Smooth muscle cell (in vitro differentiated cells): ENCODE data around the gene FSHR. TPM values are rescaled to one million over a fixed set of nuclear protein-coding genes. Genes with fewer than 3 reads are reported as not detected.

Source experiments
- DNase-seq: peaks from one replicate; lab custom pipeline; 2025; ENCODE audit not compliant: unreplicated experiment; lab: John Stamatoyannopoulos, UW
- H2AFZ ChIP-seq: fragments of 200-600 bp; sonication (generic); 2 replicates; pipeline ENCODE4 v1.6.0; 2016; ENCODE audit warnings: antibody characterized with exemption, low read depth, mild to moderate bottlenecking
- H3F3A ChIP-seq: fragments of 200-600 bp; sonication (generic); 2 replicates; pipeline ENCODE4 v1.6.0; 2017; ENCODE audit warnings: antibody characterized with exemption, low read depth
- H3K27ac ChIP-seq: fragments of 200-600 bp; sonication (generic); 2 replicates; pipeline ENCODE4 v1.5.1; 2016; ENCODE audit warnings: low read depth, mild to moderate bottlenecking
- H3K27me3 ChIP-seq: fragments of 200-600 bp; sonication (generic); 2 replicates; pipeline ENCODE4 v1.6.1; 2016; ENCODE audit warnings: low read depth, mild to moderate bottlenecking
- H3K36me3 ChIP-seq: fragments of 200-600 bp; sonication (generic); 2 replicates; pipeline ENCODE4 v1.5.1; 2016; ENCODE audit warnings: low read depth
- H3K4me1 ChIP-seq: fragments of 200-600 bp; sonication (generic); 2 replicates; pipeline ENCODE4 v1.5.1; 2016; ENCODE audit warnings: low read depth
- H3K4me2 ChIP-seq: fragments of 200-600 bp; sonication (generic); 2 replicates; pipeline ENCODE4 v1.6.0; 2016; ENCODE audit warnings: mild to moderate bottlenecking
- H3K4me3 ChIP-seq: fragments of 200-600 bp; sonication (generic); 2 replicates; pipeline ENCODE4 v1.5.1; 2016; ENCODE audit warnings: mild to moderate bottlenecking
- H3K79me2 ChIP-seq: fragments of 200-600 bp; sonication (generic); 2 replicates; pipeline ENCODE4 v1.6.0; 2016; ENCODE audit warnings: low read depth, mild to moderate bottlenecking
- H3K9ac ChIP-seq: fragments of 200-600 bp; sonication (generic); 2 replicates; pipeline ENCODE4 v1.6.0; 2016; ENCODE audit warnings: low read depth
- H3K9me3 ChIP-seq: fragments of 200-600 bp; sonication (generic); replicated peaks from 2 replicates; pipeline ENCODE4 v1.5.1; 2016; ENCODE audit warnings: low read depth
- H4K20me1 ChIP-seq: fragments of 200-600 bp; sonication (generic); 2 replicates; pipeline ENCODE4 v1.6.0; 2016; ENCODE audit warnings: low read depth
- WGBS: methylation state at CpG from one replicate; pipeline ENCODE4 v1.1.7; 2016; ENCODE audit warnings: low lambda C conversion rate; 5-methylcytosine and 5-hydroxymethylcytosine counted together
- polyA plus RNA-seq: library from polyadenylated mRNA; unstranded; fragments of >200 nt; fragmentation: Nextera tagmentation; extraction: Ambion mirVana; gene quantifications from 2 replicates; pipeline ENCODE4 v1.2.1, GENCODE V29; 2016
- total RNA-seq: library from RNA; depleted of rRNA; stranded (reverse); fragments of >200 nt; gene quantifications from 2 replicates; pipeline ENCODE4 v1.2.3, GENCODE V29; 2014
- TF ChIP-seq, protein P1 (sequence below): fragments of 200-600 bp; sonication (generic); IDR thresholded peaks from 2 replicates; pipeline ENCODE4 v1.5.1; 2017; ENCODE audit warnings: borderline replicate concordance, mild to moderate bottlenecking, antibody characterized with exemption; ENCODE audit not compliant: insufficient read depth, poor library complexity, severe bottlenecking

Gene FSHR
- total and polyA plus RNA-seq, 2 experiments from 2014 or later, result not detected

DNA sequence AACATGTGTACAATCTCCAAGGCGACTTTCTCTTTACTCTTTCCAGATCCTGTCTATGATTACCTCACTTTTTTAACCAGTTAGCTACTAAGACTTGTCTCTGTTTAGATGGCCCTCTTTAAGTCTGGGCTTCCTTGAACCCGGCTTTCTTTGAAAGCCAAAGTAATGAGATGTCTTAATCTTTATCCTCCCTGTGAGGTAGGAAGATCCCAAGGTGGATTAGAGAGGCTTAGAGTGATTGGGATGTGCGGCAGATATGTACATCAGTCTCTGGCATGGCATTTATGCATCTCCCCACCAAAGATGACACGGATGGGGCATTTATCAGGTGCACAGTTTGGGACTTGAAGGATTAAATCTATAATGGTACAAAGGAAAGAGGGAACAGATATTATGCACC lies 186.3 kb downstream of the FSHR start:
- WGBS, result 67% methylated on average over 4 of the region's 4 CpGs

DNA sequence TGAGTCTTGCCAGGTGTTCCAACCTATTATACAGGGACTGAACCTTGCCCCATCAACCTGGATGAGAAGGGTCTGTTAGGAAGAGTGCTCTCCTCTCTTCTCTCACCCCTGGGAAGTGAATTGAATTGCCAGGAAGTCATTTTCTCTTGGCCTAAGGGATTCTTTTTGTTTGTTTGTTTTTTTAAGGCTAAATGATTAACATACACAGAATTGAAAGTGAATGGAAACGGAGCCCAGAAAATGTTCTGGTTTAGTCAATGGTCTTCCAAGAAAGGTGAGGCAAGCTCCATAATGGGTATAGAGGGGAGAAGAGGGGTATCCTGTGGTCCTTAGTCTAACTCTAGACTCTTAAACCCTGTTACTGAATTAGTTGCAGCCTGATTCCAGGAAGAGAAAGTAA lies 189.1 kb downstream of the FSHR start:
- Histone ChIP-seq H3K4me1 (peaks cover 8% of the 10 kb centered on the region), H3K9ac (no peak overlapping the region), H3K27me3 (no peaks in the 10 kb centered on the region), H3K36me3 (no peaks in the 10 kb centered on the region), H3K79me2 (no peaks in the 10 kb centered on the region), H3K4me3 (no peak overlapping the region), H4K20me1 (no peaks in the 10 kb centered on the region), H2AFZ (no peak overlapping the region), H3F3A (no peaks in the 10 kb centered on the region), H3K27ac (no peak overlapping the region), H3K4me2 (no peak overlapping the region), H3K9me3 (no peaks in the 10 kb centered on the region)
- DNase-seq, result no peak
- WGBS, result 69% methylated on average over 1 of the region's 1 CpG
- TF ChIP-seq, protein P1, sequence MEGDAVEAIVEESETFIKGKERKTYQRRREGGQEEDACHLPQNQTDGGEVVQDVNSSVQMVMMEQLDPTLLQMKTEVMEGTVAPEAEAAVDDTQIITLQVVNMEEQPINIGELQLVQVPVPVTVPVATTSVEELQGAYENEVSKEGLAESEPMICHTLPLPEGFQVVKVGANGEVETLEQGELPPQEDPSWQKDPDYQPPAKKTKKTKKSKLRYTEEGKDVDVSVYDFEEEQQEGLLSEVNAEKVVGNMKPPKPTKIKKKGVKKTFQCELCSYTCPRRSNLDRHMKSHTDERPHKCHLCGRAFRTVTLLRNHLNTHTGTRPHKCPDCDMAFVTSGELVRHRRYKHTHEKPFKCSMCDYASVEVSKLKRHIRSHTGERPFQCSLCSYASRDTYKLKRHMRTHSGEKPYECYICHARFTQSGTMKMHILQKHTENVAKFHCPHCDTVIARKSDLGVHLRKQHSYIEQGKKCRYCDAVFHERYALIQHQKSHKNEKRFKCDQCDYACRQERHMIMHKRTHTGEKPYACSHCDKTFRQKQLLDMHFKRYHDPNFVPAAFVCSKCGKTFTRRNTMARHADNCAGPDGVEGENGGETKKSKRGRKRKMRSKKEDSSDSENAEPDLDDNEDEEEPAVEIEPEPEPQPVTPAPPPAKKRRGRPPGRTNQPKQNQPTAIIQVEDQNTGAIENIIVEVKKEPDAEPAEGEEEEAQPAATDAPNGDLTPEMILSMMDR, result no peak

More for the DNA sequence above, 186.3 kb downstream of the FSHR start:
- Histone ChIP-seq H4K20me1 (no peaks in the 10 kb centered on the region), H3K79me2 (no peaks in the 10 kb centered on the region), H3K4me2 (no peak overlapping the region), H3K9ac (no peak overlapping the region), H3K36me3 (no peaks in the 10 kb centered on the region), H3K27ac (no peak overlapping the region), H3F3A (no peaks in the 10 kb centered on the region), H3K27me3 (no peaks in the 10 kb centered on the region), H3K9me3 (no peaks in the 10 kb centered on the region), H2AFZ (no peak overlapping the region), H3K4me3 (no peak overlapping the region), H3K4me1 (peaks cover 8% of the 10 kb centered on the region)
- DNase-seq, result no peak
- TF ChIP-seq, protein P1, result no peak

DNA sequence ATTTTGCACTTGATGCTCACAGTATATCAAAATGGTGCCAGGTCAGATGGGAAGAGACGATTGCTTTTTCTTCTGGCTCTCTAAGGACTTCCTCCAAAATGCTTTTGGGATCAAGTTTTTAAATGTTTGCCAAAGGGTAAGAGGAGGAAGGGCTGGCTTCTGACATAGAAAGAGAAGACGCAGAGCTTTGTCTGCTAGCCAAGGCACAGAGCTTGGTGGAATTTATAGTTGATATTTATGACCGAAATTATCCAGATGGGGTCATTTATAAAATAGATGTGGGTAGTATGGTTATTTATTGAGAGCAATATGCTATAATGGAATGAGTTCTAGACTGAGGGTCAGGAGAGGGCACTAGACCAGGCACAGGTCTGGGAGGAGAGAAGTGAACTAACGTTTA lies 193.3 kb downstream of the FSHR start:
- Histone ChIP-seq H2AFZ (no peak overlapping the region), H4K20me1 (no peaks in the 10 kb centered on the region), H3F3A (no peaks in the 10 kb centered on the region), H3K4me3 (no peak overlapping the region), H3K9me3 (no peaks in the 10 kb centered on the region), H3K4me1 (peaks cover 8% of the 10 kb centered on the region), H3K27me3 (no peaks in the 10 kb centered on the region), H3K27ac (no peak overlapping the region), H3K79me2 (no peaks in the 10 kb centered on the region), H3K4me2 (no peak overlapping the region), H3K36me3 (no peaks in the 10 kb centered on the region), H3K9ac (no peak overlapping the region)
- DNase-seq, result no peak
- WGBS, result 89% methylated on average over 4 of the region's 4 CpGs
- TF ChIP-seq, protein P1, result no peak

DNA sequence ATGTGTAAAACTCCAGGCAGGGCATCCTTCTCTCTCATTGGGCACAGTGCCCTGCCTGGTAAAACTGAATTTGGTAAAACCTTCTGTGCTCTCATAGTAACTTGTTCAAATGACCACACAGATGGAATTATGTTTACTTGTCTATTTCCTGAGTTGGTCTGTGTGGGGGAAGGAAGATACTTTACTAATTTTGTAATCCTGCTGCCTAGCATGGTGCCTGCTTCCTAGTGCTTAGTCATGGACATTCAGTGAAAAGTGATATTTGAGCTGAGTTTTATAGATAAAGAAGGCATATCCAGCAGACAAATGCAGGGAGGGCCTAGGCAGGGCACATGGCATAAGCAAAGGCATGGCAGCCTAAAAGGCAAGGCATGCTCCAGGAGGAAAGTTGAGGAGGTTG lies 199.4 kb downstream of the FSHR start:
- H3K4me1 ChIP-seq, result no peaks in the 10 kb centered on the region
- no peak overlapping the region for H3K4me2 ChIP-seq
- H3K79me2 ChIP-seq, result no peaks in the 10 kb centered on the region
- DNase-seq, result no peak
- H3K27me3 ChIP-seq, result no peaks in the 10 kb centered on the region
- no peak overlapping the region for H3K4me3 ChIP-seq
- H3K9me3 ChIP-seq, result no peaks in the 10 kb centered on the region
- TF ChIP-seq, protein P1, result no peak
- no peaks in the 10 kb centered on the region for H3K36me3 ChIP-seq
- H3K27ac ChIP-seq, result no peak overlapping the region
- no peak overlapping the region for H2AFZ ChIP-seq
- no peak overlapping the region for H3K9ac ChIP-seq
- no peaks in the 10 kb centered on the region for H4K20me1 ChIP-seq
- no peaks in the 10 kb centered on the region for H3F3A ChIP-seq
